Activated naive CD4-positive, alpha-beta T cell (primary cell): ENCODE data around the gene MMP20.
"Not testable (repeated sequence)": the region's sequence is repeated elsewhere in the genome, so short reads cannot be mapped to it uniquely, and the experiment has no call there.

ENCODE experiments used
- DNase-seq, 4 experiments: peaks; one replicate each; lab custom pipeline; 2025; lab: John Stamatoyannopoulos, UW

Gene MMP20

GRCh38 chr11:102625177-102625576 lies at the start of gene MMP20:
MMP20 (minus strand) TSS chr11:102625332; CDS start chr11:102625319, 13 bp downstream.
- DNase-seq: no peak

GRCh38 chr11:102669664-102670063 lies 44.5 kb upstream of the MMP20 start:
- DNase-seq: no peak

GRCh38 chr11:102666331-102666957 lies 41.3 kb upstream of the MMP20 start:
- DNase-seq: no peak

- DNase-seq: no peak
Observed at GRCh38 chr11:102664001-102664752, 39.0 kb upstream of the MMP20 start.

- DNase-seq: no peak
Observed at GRCh38 chr11:102662607-102663006, 37.5 kb upstream of the MMP20 start.

GRCh38 chr11:102661040-102661439 lies 35.9 kb upstream of the MMP20 start:
- no peak for DNase-seq

GRCh38 chr11:102656528-102656927 lies 31.4 kb upstream of the MMP20 start:
- no peak for DNase-seq

GRCh38 chr11:102655547-102655946 lies 30.4 kb upstream of the MMP20 start:
- DNase-seq: no peak

- DNase-seq: no peak
Observed at GRCh38 chr11:102654761-102655160, 29.6 kb upstream of the MMP20 start.

GRCh38 chr11:102653744-102654291 lies 28.7 kb upstream of the MMP20 start:
- DNase-seq: no peak

- no peak for DNase-seq
Observed at GRCh38 chr11:102647430-102647829, 22.3 kb upstream of the MMP20 start.

GRCh38 chr11:102643941-102644340 lies 18.8 kb upstream of the MMP20 start:
- DNase-seq: no peak

GRCh38 chr11:102640946-102641345 lies 15.8 kb upstream of the MMP20 start:
- no peak for DNase-seq

GRCh38 chr11:102639656-102640055 lies 14.5 kb upstream of the MMP20 start:
- DNase-seq: no peak

GRCh38 chr11:102637731-102638130 lies 12.6 kb upstream of the MMP20 start:
- DNase-seq: no peak

GRCh38 chr11:102633385-102634026 lies 8.4 kb upstream of the MMP20 start:
- no peak for DNase-seq

- DNase-seq: no peak
Observed at GRCh38 chr11:102632026-102632425, 6.9 kb upstream of the MMP20 start.

- DNase-seq: no peak
Observed at GRCh38 chr11:102630598-102631448, 5.7 kb upstream of the MMP20 start.

GRCh38 chr11:102629908-102630307 lies 4.8 kb upstream of the MMP20 start:
- not testable (repeated sequence) for DNase-seq

- no peak for DNase-seq
Observed at GRCh38 chr11:102626676-102627075, 1.5 kb upstream of the MMP20 start.

- DNase-seq: no peak
Observed at GRCh38 chr11:102623998-102624397, 1.1 kb downstream of the MMP20 start.

- DNase-seq: no peak
Observed at GRCh38 chr11:102623128-102623527, 2.0 kb downstream of the MMP20 start.
